Measurements from ENCODE around the gene TACC2.

The TACC2 gene

GRCh38 chr10:122149561-122150505 lies 160.9 kb downstream of the TACC2 start:
- no peak for DNase-seq

- no peak for DNase-seq
These were observed 162.2 kb downstream of the TACC2 start for GRCh38 chr10:122151121-122151694.

GRCh38 chr10:122152544-122152943 lies 163.6 kb downstream of the TACC2 start:
- no peak for DNase-seq

GRCh38 chr10:122154031-122154544 lies 165.1 kb downstream of the TACC2 start:
- no peak for DNase-seq

- no peak for DNase-seq
These were observed 165.8 kb downstream of the TACC2 start for GRCh38 chr10:122154545-122155366.

- no peak for DNase-seq
These were observed 168.5 kb downstream of the TACC2 start for GRCh38 chr10:122157451-122157850.

GRCh38 chr10:122158362-122158761 lies 169.4 kb downstream of the TACC2 start:
- DNase-seq = no peak

- DNase-seq = no peak
These were observed 170.4 kb downstream of the TACC2 start for GRCh38 chr10:122159141-122159970.

- no peak for DNase-seq
These were observed 172.8 kb downstream of the TACC2 start for GRCh38 chr10:122161795-122162194.

- DNase-seq = no peak
These were observed 173.8 kb downstream of the TACC2 start for GRCh38 chr10:122162671-122163173.

- DNase-seq = no peak
These were observed 174.4 kb downstream of the TACC2 start for GRCh38 chr10:122163174-122164022.

GRCh38 chr10:122164023-122164601 lies 175.1 kb downstream of the TACC2 start:
- no peak for DNase-seq

GRCh38 chr10:122164815-122165483 lies 176.0 kb downstream of the TACC2 start:
- DNase-seq = no peak

GRCh38 chr10:122165484-122166276 lies 176.7 kb downstream of the TACC2 start:
- DNase-seq = no peak

- no peak for DNase-seq
These were observed 179.1 kb downstream of the TACC2 start for GRCh38 chr10:122168101-122168500.

GRCh38 chr10:122168598-122169394 lies 179.8 kb downstream of the TACC2 start:
- DNase-seq = no peak

GRCh38 chr10:122170802-122171201 lies 181.8 kb downstream of the TACC2 start:
- no peak for DNase-seq

Data from activated CD4-positive, alpha-beta T cell treated with anti-CD3 and anti-CD28 coated beads for 1 hour (primary cell).